K562 (cell line): ENCODE measurements around the gene DNAJB4. TPM values are rescaled to one million over a fixed set of nuclear protein-coding genes. Genes with fewer than 3 reads are reported as not detected.

Experiments
- CHCHD3 ChIP-seq: fragments of 250-450 bp; sonication (Bioruptor Pico); IDR thresholded peaks from 2 replicates; pipeline ENCODE4 v2.1.2; 2022; ENCODE audit warnings: mild to moderate bottlenecking
- CREB3 ChIP-seq: fragments of 450-650 bp; conservative IDR thresholded peaks from 2 replicates; pipeline ENCODE4 v1.6.1; 2016; ENCODE audit warnings: missing genetic modification characterization, low read depth, mild to moderate bottlenecking, missing compliant biosample characterization, moderate library complexity
- EP300 ChIP-seq: IDR thresholded peaks from 2 replicates; pipeline ENCODE4 v1.6.1; 2012; ENCODE audit warnings: low read length, improper control_type of control experiment
- FOXP4 ChIP-seq: sonication (generic); formaldehyde crosslinking; IDR thresholded peaks from 2 replicates; pipeline ENCODE4 v1.8.0; 2022; ENCODE audit warnings: mild to moderate bottlenecking, missing genetic modification reagents, borderline replicate concordance
- GABPB2 ChIP-seq: fragments of 250-450 bp; sonication (Bioruptor Pico); conservative IDR thresholded peaks from 2 replicates; pipeline ENCODE4 v1.5.1; 2021; ENCODE audit warnings: mild to moderate bottlenecking
- HOXB6 ChIP-seq: fragments of 250-450 bp; sonication (Bioruptor Pico); IDR thresholded peaks from 2 replicates; pipeline ENCODE4 v1.5.1; 2022; ENCODE audit warnings: mild to moderate bottlenecking, borderline replicate concordance
- IFI16 ChIP-seq: fragments of 250-450 bp; sonication (Bioruptor Pico); IDR thresholded peaks from 2 replicates; pipeline ENCODE4 v2.1.2; 2022; ENCODE audit warnings: mild to moderate bottlenecking, inconsistent platforms
- MAX ChIP-seq: sonication (generic); formaldehyde crosslinking; IDR thresholded peaks from 2 replicates; pipeline ENCODE4 v1.9.0; 2022; ENCODE audit warnings: mild to moderate bottlenecking, missing genetic modification reagents
- MEF2D ChIP-seq: conservative IDR thresholded peaks from 2 replicates; pipeline ENCODE4 v1.6.1; 2016; ENCODE audit warnings: low read depth, missing genetic modification characterization, missing compliant biosample characterization
- MLLT1 ChIP-seq, 2 experiments: fragments of 450-650 bp; IDR thresholded peaks; 2 replicates each; pipeline ENCODE4 v1.6.1; 2016
- NCOA4 ChIP-seq: fragments of 450-650 bp; IDR thresholded peaks from 2 replicates; pipeline ENCODE4 v1.6.1; 2018; ENCODE audit warnings: mild to moderate bottlenecking; ENCODE audit not compliant: partially characterized antibody
- NCOR1 ChIP-seq: fragments of 450-650 bp; IDR thresholded peaks from 2 replicates; pipeline ENCODE4 v1.6.1; 2016; ENCODE audit warnings: mild to moderate bottlenecking, moderate library complexity
- NR2C1 ChIP-seq, 2 experiments: fragments of 450-650 bp; IDR thresholded peaks; 2 replicates each; pipeline ENCODE4 v1.6.1; 2017; ENCODE audit warnings: mild to moderate bottlenecking in 2 of 2, antibody characterized with exemption in 1 of 2, inconsistent platforms in 1 of 2, missing compliant biosample characterization in 1 of 2, missing genetic modification characterization in 1 of 2
- NR2C2 ChIP-seq, 2 experiments: fragments of 200-800 bp in 1 of 2; sonication (Bioruptor generic) in 1 of 2; sonication (generic) in 1 of 2; formaldehyde crosslinking in 1 of 2; IDR thresholded peaks; 2 replicates each; pipeline versions ENCODE4 v1.6.1 to v1.8.0; 2016 to 2022; ENCODE audit warnings: mild to moderate bottlenecking in 1 of 2, missing compliant biosample characterization in 1 of 2, missing genetic modification characterization in 1 of 2, missing genetic modification reagents in 1 of 2
- PHTF2 ChIP-seq: fragments of 250-450 bp; sonication (Bioruptor Pico); IDR thresholded peaks from 2 replicates; pipeline ENCODE4 v1.5.0; 2021; ENCODE audit warnings: mild to moderate bottlenecking
- POLR2H ChIP-seq: IDR thresholded peaks from 2 replicates; pipeline ENCODE4 v1.6.1; 2016; ENCODE audit warnings: missing genetic modification characterization, low read depth, mild to moderate bottlenecking, control low read depth, missing compliant biosample characterization, moderate library complexity
- PREB ChIP-seq: sonication (generic); formaldehyde crosslinking; IDR thresholded peaks from 2 replicates; pipeline ENCODE4 v1.8.1; 2023; ENCODE audit warnings: mild to moderate bottlenecking, missing genetic modification reagents
- TCF15 ChIP-seq: fragments of 250-450 bp; sonication (Bioruptor Pico); IDR thresholded peaks from 2 replicates; pipeline ENCODE4 v1.8.0; 2022; ENCODE audit warnings: moderate library complexity, mild to moderate bottlenecking, inconsistent platforms
- U2AF1 ChIP-seq: fragments of 200-400 bp; formaldehyde crosslinking; optimal IDR thresholded peaks from 2 replicates; pipeline ENCODE3; 2017; ENCODE audit warnings: mild to moderate bottlenecking, low read depth, low read length, moderate library complexity
- ZNF347 ChIP-seq: fragments of 450-650 bp; formaldehyde crosslinking; IDR thresholded peaks from 2 replicates; pipeline ENCODE4 v1.4.0; 2020; ENCODE audit warnings: low read depth, mild to moderate bottlenecking, moderate library complexity
- ZNF384 ChIP-seq: IDR thresholded peaks from 2 replicates; pipeline ENCODE4 v1.6.1; 2012; ENCODE audit warnings: low read depth, low read length, improper control_type of control experiment
- ZSCAN29 ChIP-seq: fragments of 450-650 bp; IDR thresholded peaks from 2 replicates; pipeline ENCODE4 v1.6.1; 2017
- polyA plus RNA-seq, 8 experiments: library from polyadenylated mRNA; depleted of rRNA in 4 of 8; stranded (reverse) in 5 of 8; unstranded in 3 of 8; fragments of >200 nt; fragmentation: Nextera tagmentation in 2 of 8; fragmentation: Illumina TruSeq in 1 of 8; extraction: Ambion mirVana in 2 of 8; extraction: Trizol in 1 of 8; gene quantifications; 2 replicates each; pipeline versions ENCODE4 v1.2.1 to v1.2.3, GENCODE V29; 2011 to 2014; ENCODE audit warnings: inconsistent platforms in 1 of 8, missing spikeins in 1 of 8
- total RNA-seq, 7 experiments: library from RNA; depleted of rRNA in 6 of 7; stranded (reverse); fragments of >200 nt in 6 of 7; fragmentation: Illumina TruSeq in 2 of 7; extraction: Trizol in 2 of 7; gene quantifications; 2 replicates each; pipeline versions ENCODE4 v1.2.1 to v1.2.3, GENCODE V29; 2011 to 2021; ENCODE audit warnings: low replicate concordance in 1 of 7

DNAJB4 gene
- total and polyA plus RNA-seq, 9 of the 15 experiments (the other 6 are each of a cell fraction or from before 2014, with no cell fraction given): 8.5 to 27.7 (median 19.8) TPM

- TF ChIP-seq NCOA4 (no peak), ZNF347 (CRISPR knock-in tag) (no peak), MLLT1 (IDR thresholded peaks at IDR 0.05) (peak; percentile 96), MAX (CRISPR knock-in tag) (no peak), ZSCAN29 (no peak), NCOR1 (no peak), PHTF2 (CRISPR knock-in tag) (peak; percentile 8; the same call in 1 of the 2 replicates), NR2C1 (IDR thresholded peaks at IDR 0.05) (no peak), NR2C1 (tag; IDR thresholded peaks at IDR 0.05) (no peak), EP300 (no peak; the same call in 1 of the 2 replicates), PREB (CRISPR knock-in tag) (no peak), CREB3 (no peak), NR2C2 (CRISPR knock-in tag; IDR thresholded peaks at IDR 0.05) (no peak), NR2C2 (tag; IDR thresholded peaks at IDR 0.05) (no peak; the same call in 1 of the 2 replicates), MEF2D (tag) (no peak), IFI16 (CRISPR knock-in tag) (no peak), U2AF1 (no peak), TCF15 (no peak), HOXB6 (CRISPR knock-in tag) (no peak), GABPB2 (CRISPR knock-in tag) (no peak), CHCHD3 (CRISPR knock-in tag) (peak; percentile 70; the same call in 1 of the 2 replicates), ZNF384 (no peak), POLR2H (no peak), FOXP4 (no peak)
Observed at GRCh38 chr1:78004719-78005447, at the start of gene DNAJB4 (continued).
